Measurements from ENCODE around the gene CHRM4.

CHRM4 gene

GRCh38 chr11:46391578-46392420, at the start of gene CHRM4:
Gene CHRM4, minus strand, starts transcription at chr11:46391776. Its CDS starts 5,219 bp downstream, at chr11:46386557.
- DNase-seq (ENCODE audit: low read depth in 2 of 2), result no peak

DNA sequence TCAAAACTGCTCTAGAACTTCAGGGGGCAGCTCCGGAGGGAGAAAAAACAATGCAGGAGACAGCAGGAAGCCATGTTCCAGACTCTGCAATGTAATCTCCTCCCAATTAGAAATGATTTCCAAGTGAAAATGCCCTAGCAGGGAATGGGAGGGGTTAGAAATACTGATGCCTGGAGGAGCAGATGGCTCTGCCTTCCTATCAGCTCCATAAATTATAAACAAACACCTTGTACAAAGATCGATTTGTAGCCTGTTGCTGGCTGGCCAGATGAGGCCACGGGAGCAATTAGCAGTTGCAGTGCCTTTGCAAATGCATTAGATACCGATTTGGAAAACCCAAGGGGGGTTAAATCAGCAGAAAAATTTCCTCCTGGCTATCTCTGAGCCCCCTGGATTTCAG, 46.6 kb upstream of the CHRM4 start:
- DNase-seq (ENCODE audit: low read depth in 2 of 2), result no peak

GRCh38 chr11:46437122-46437689, 45.6 kb upstream of the CHRM4 start:
- DNase-seq (ENCODE audit: low read depth in 2 of 2), result no peak

GRCh38 chr11:46436113-46436512, 44.5 kb upstream of the CHRM4 start:
- no peak for DNase-seq (ENCODE audit: low read depth in 2 of 2)

- DNase-seq (ENCODE audit: low read depth in 2 of 2), result no peak
Measured at GRCh38 chr11:46435679-46436078, 44.1 kb upstream of the CHRM4 start.

- no peak for DNase-seq (ENCODE audit: low read depth in 2 of 2)
Measured at GRCh38 chr11:46431211-46431610, 39.6 kb upstream of the CHRM4 start.

DNA sequence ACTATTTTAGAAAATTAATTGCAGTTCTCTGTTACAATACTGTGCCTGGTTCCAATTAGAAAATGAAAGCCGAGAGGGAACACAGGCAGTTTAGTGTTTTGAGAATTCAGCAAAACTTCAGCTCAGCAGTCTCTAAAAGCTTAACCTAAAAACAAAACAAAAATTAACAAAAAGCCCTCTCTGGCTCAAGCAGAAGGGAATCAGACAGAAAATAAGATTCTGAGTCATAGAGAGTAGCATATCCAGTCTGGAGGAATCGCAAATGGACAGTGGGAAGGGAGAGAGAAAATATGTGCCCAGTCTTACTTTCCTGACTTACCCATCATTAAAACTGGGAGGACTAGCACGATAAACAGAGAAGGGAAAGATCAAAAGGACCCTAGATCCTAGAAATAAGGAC, 38.1 kb upstream of the CHRM4 start:
- DNase-seq (ENCODE audit: low read depth in 2 of 2), result no peak

DNA sequence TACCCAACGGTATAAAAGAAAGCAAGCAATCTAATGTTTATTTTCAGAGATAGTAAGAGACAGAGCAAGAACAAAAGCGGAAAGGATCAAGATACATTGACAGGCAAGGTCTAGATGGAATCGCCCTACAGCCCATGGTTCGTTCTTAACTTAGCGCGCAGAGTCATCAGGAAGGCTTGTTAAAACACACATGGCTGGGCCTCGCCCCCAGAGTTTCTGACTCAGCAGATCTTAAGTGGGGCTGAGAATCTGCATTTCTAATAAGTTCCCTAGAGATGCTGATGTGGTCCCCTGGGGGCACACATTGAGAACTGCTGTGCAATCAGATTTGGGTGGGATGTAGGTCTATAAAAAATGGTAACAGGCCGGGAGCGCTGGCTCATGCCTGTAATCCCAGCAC, 35.8 kb upstream of the CHRM4 start:
- no peak for DNase-seq (ENCODE audit: low read depth in 2 of 2)

DNA sequence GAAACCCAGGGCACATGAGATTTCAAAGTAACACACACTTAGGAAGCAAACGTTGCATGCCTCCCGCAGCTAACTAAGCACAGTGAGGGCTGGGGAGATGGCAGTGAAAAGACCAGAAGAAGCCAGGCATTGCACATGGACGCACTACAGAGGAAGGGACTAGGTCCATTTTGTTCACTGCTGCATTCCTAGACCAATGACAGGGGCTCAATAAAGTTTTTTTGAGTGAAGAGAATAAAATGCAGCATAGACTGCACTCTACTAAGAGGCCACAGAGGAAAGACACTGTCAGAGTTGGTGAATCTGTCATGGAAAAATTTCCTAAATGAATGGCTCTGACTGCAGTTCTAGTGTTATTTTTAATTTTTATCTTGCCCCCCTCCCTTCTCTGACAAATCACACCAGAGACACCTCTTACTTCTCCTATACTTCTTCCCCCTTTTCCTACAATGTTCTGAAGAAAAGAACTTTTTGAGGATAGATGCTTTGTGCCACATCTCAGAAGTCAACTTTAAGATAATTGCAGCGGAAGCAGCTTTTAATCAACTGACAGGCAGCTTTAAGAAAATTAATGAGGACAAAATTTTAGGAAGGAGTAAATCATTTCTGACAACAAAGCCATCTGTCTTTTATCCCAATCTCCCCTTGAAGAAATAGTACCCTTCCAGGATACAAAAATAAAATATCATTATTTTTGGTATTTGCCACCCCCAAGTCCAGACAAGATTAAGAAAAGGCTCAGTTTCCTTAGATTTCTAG, 34.8 kb upstream of the CHRM4 start:
- DNase-seq (ENCODE audit: low read depth in 2 of 2), result no peak

- DNase-seq (ENCODE audit: low read depth in 2 of 2), result no peak
Measured at GRCh38 chr11:46422588-46422987, 31.0 kb upstream of the CHRM4 start.

- no peak for DNase-seq (ENCODE audit: low read depth in 2 of 2)
Measured at GRCh38 chr11:46421257-46421880, 29.8 kb upstream of the CHRM4 start.

- DNase-seq (ENCODE audit: low read depth in 2 of 2), result no peak
Measured at GRCh38 chr11:46420513-46420912, 28.9 kb upstream of the CHRM4 start.

- DNase-seq (ENCODE audit: low read depth in 2 of 2), result no peak
Measured at GRCh38 chr11:46418751-46419150, 27.2 kb upstream of the CHRM4 start.

DNA sequence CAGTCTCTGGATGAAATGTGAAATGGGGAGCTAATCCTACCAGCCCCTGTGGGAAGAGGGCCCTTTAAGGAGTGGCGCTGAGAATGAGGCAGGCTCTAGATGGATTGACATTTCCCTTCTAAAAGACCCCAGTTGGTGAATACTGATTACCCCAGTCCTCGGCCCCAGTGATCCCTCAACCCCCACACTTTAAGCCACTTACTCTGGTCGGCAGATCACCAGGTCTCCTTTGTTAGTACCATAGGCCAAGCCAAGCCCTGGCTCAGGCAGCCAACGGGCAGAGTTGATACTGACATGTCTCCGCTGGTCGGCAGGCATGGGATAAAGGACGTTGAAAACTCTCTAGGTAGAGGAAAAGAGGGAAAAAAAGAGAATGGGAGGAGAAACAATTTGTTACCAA, 26.1 kb upstream of the CHRM4 start:
- DNase-seq (ENCODE audit: low read depth in 2 of 2), result no peak

DNA sequence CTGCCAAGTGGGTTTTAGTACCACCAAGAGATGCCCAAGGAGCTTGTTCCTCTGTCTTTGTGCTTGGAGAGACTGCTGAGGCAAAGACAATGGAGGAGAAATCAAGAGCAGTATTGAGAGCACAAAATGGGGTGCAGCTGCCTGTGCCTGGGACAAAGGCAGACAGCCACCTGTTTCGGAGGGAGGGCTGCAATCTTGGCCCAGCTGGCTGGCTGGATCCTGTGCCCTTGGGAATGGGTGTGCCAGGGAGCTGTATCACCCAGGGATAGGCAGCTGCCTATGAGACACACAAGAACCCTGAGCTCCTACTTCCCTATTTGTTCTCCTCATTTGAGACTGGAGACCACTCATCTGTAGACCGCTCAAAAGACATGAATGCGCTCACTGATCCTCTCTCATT, 23.3 kb upstream of the CHRM4 start:
- no peak for DNase-seq (ENCODE audit: low read depth in 2 of 2)

- DNase-seq (ENCODE audit: low read depth in 2 of 2), result no peak
Measured at GRCh38 chr11:46414466-46414796, 22.9 kb upstream of the CHRM4 start.

DNA sequence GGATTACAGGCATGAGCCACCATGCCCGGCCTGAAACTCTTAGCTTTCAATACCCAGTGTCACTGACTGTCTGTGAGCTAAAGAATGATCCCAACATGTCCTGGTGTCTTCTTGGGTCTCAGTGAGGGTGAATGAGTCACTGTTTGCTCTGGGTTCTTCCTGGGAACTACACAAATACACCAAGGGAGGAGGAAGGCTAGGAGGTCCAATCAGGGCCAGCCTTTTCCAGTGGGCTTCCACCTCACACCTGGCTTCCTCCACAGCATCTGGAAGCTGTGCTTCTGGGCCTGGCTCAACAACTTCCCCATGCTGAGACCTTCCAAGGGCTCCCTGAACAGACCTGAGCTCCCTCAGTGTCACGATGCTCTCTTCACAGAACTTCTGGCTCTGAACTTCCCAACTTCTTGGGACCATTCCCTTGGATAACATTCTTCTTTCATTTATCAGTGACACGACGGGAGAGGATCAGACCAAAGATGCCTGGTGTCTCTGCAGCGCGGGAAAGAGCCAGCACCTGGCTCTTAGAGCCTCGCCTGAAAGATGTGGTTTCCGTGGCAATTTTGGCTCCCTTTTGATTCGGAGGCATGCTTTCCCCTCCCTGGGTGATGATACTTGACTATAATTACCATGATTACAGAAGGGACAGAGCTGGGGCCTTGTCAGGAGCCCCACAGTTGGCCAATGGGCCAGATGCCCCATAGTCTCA, 22.3 kb upstream of the CHRM4 start:
- DNase-seq (ENCODE audit: low read depth in 2 of 2), result no peak

GRCh38 chr11:46410021-46410420, 18.4 kb upstream of the CHRM4 start:
- no peak for DNase-seq (ENCODE audit: low read depth in 2 of 2)

GRCh38 chr11:46408407-46408986, 16.9 kb upstream of the CHRM4 start:
- no peak for DNase-seq (ENCODE audit: low read depth in 2 of 2)

DNA sequence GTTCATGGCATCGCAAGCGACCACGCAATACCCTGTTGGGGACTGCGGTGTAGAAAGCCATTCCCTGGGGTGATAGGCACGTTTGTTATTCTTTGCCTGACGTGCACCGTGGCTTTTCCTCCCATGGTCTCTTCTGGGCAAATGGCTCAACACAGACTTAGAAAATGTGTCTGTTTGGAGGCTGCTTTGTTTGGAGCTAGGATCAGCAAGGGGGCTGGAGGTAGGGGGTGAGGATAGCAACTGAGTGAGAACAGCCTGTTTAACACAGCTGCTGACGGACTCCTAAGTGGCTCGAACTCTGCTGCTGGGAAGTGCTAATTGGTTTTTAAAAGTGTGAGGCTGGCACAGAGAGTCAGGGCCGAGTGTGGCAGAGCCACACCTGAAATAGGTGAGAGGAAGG, 16.1 kb upstream of the CHRM4 start:
- no peak for DNase-seq (ENCODE audit: low read depth in 2 of 2)

DNA sequence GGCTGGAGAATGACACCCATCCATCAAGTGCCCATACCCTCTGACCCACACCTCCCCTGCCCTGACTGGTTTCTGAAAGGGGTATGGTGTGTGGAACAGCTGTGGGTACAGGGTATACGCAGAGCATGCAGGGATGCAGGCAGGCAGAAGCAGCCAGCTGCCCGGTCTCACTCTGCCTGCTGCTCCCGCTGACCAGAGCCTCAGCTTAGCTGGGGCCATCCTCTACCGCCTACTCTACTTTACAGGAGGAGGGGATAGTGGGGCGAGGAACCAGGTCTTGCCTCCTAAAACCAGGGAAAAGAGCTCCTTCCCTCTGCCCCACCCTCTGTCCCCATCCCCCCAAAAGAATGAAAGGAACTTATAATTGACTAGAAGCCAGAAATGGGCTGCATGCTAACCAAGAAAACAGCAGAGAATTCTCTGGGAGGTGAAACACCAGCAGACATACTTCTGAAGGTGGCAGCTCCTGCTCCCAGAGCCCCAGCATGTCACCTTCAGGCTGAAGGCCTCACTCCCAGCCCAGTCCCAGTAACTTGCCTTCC, 13.0 kb upstream of the CHRM4 start:
- no peak for DNase-seq (ENCODE audit: low read depth in 2 of 2)
